Pancreas (tissue), 10 donors: ENCODE data around the gene DIAPH3. TPM values are rescaled to one million over a fixed set of nuclear protein-coding genes. Genes with fewer than 3 reads are reported as not detected.

ENCODE experiments used
- ATAC-seq, 4 donors: fragments of 200-7000 bp; cut with Tn5 transposase; one replicate each; pipeline versions ENCODE4 v1.8.0 to v1.9.1; 2020; ENCODE audit warnings: mild to moderate bottlenecking in 4 of 4, moderate library complexity in 4 of 4
- DNase-seq, 6 donors: peaks; one replicate each; pipeline ENCODE4 v3.0.0-alpha.2; 2020
- FAIRE-seq: peaks from 2 replicates; lab custom pipeline; 2012; peaks lifted over from hg19 to GRCh38; lab: Jason Lieb, UNC
- H3K27ac ChIP-seq, 4 donors: fragments of 200-600 bp; sonication (generic); 1 replicate in 3 of 4; 2 replicates in 1 of 4; pipeline versions ENCODE4 v1.5.0 to v1.8.0; 2020
- H3K27me3 ChIP-seq, 4 donors: fragments of 200-600 bp; one replicate each; pipeline ENCODE4 v1.8.0; 2021
- H3K36me3 ChIP-seq, 3 donors: fragments of 200-600 bp; sonication (generic) in 1 of 3; one replicate each; pipeline versions ENCODE4 v1.5.0 to v1.8.0; 2020 to 2021
- H3K4me1 ChIP-seq, 3 donors: fragments of 200-600 bp; one replicate each; pipeline ENCODE4 v1.8.0; 2021
- H3K4me3 ChIP-seq, 4 donors: fragments of 200-600 bp; sonication (generic) in 2 of 4; one replicate each; pipeline versions ENCODE4 v1.5.0 to v1.8.0; 2020 to 2021
- H3K9me3 ChIP-seq, 4 donors: fragments of 200-600 bp; one replicate each; pipeline ENCODE4 v1.8.0; 2021
- WGBS, 2 donors: extraction: QIAGEN DNeasy Blood & Tissue Kit; methylation state at CpG; one replicate each; pipeline ENCODE4 v1.1.7; 2013; 5-methylcytosine and 5-hydroxymethylcytosine counted together
- intact Hi-C, 3 donors: fragments of 100-400 bp; cut with DNase I; formaldehyde crosslinking; loops; one replicate each; pipeline versions ENCODE4 v1.11.1 to v1.14.2; 2022
- polyA plus RNA-seq, 2 donors: library from polyadenylated mRNA; stranded (reverse); fragments of 200-250 nt; gene quantifications; one replicate each; pipeline ENCODE4 v1.2.3, GENCODE V29; 2013
- total RNA-seq, 6 donors: library from RNA; stranded (reverse); fragmentation: NEBNext Ultra II Directional in 4 of 6; extraction: Animal tissue kit (Norgen Biotek cat#: 25700) in 4 of 6; gene quantifications; one replicate each; pipeline versions ENCODE4 v1.2.1 to v1.2.4, GENCODE V29; 2021 to 2023
- TF ChIP-seq, protein P1 (sequence below), 4 donors: fragments of 200-600 bp; sonication (generic) in 3 of 4; IDR thresholded peaks; one replicate each; pipeline versions ENCODE4 v1.5.0 to v1.8.0; 2021; ENCODE audit warnings: antibody characterized with exemption in 4 of 4
- donor health status: healthy with polysubstance abuse.
- donor health status: DM: no; HTN: no; CAD: no; lungs with moderate emphysema.
- donor health status: DM: no; HTN: no; CAD: no.
- donor health status: control.
- donor health status: control.
- donor health status: Bipolar disorder and iron deficiency.
- donor health status: DM: yes; HTN: yes; CAD: no.
- donor health status: DM: no; HTN: no; CAD: no.
- donor health status: DM: no; HTN: no; CAD: no.
- donor health status: DM: yes; HTN: yes; CAD: no.

Gene DIAPH3
- total and polyA plus RNA-seq, 8 donors = 0.12 to 1.3 (median 0.42) TPM; not detected in 1

DNA sequence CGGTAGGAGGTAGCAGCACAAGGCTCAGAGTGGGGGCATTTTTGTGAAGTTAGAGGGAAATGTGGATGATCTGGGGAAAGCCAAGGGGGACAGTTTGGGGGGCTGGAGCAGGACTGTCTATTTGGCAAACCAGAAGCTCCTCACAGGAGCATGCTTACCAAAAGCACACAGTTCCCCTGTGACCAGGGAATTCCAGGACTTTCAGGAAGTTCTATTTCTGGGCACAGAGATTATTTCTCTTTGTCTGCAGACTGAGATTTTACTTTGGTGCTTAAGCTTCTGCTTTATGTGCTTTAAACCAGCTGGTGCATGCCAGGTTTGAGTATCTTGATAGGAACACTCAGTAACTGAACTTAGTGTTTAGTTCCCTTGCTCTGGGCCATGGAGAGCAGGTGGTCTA, 525.3 kb downstream of the DIAPH3 start:
- ATAC-seq = peak in 1 of 4 donors; percentile 17
- DNase-seq = no peak
- Histone ChIP-seq H3K27me3 (no peaks in the 10 kb centered on the region), H3K4me3 (no peak overlapping the region), H3K4me1 (no peaks in the 10 kb centered on the region), H3K27ac (no peak overlapping the region), H3K36me3 (no peaks in the 10 kb centered on the region), H3K9me3 (no peaks in the 10 kb centered on the region)
- 51 to 67% methylated on average over 1 of the region's 1 CpG for WGBS, 2 donors
- TF ChIP-seq, protein P1, sequence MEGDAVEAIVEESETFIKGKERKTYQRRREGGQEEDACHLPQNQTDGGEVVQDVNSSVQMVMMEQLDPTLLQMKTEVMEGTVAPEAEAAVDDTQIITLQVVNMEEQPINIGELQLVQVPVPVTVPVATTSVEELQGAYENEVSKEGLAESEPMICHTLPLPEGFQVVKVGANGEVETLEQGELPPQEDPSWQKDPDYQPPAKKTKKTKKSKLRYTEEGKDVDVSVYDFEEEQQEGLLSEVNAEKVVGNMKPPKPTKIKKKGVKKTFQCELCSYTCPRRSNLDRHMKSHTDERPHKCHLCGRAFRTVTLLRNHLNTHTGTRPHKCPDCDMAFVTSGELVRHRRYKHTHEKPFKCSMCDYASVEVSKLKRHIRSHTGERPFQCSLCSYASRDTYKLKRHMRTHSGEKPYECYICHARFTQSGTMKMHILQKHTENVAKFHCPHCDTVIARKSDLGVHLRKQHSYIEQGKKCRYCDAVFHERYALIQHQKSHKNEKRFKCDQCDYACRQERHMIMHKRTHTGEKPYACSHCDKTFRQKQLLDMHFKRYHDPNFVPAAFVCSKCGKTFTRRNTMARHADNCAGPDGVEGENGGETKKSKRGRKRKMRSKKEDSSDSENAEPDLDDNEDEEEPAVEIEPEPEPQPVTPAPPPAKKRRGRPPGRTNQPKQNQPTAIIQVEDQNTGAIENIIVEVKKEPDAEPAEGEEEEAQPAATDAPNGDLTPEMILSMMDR (IDR thresholded peaks at IDR 0.05) = no peak
- FAIRE-seq = no peak
- intact Hi-C loops = no loop called here

DNA sequence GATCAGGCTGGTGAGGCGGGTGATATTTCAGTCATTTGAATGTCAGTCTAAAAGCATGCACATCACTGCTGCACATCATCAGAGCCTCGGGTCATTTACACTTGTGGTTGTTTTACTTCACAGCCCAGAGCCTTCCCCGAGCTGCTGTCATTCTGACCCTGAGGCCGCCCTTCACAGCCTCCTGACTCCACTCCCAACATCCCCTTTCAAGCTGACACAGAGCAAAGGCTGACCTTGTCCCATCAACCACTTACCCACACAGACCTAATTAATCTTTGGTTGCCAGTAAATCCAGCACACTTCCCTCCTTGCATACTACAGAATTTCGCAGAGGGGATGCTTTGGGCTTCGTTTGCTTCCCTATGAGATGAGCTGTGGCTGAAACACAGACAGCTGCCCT, 528.1 kb downstream of the DIAPH3 start:
- no peaks in the 10 kb centered on the region for H3K27me3 ChIP-seq
- 79 to 80% methylated on average over 6 of the region's 6 CpGs for WGBS, 2 donors
- DNase-seq = no peak
- H3K9me3 ChIP-seq = no peaks in the 10 kb centered on the region
- TF ChIP-seq, protein P1 (IDR thresholded peaks at IDR 0.05) = no peak
- no peak for FAIRE-seq
- no peak overlapping the region for H3K4me3 ChIP-seq
- intact Hi-C loops = no loop called here
- peaks cover 0 to 9% (median 0%) of the 10 kb centered on the region in 3 donors for H3K4me1 ChIP-seq
- ATAC-seq = no peak
- H3K36me3 ChIP-seq = no peaks in the 10 kb centered on the region
- no peak overlapping the region for H3K27ac ChIP-seq

DNA sequence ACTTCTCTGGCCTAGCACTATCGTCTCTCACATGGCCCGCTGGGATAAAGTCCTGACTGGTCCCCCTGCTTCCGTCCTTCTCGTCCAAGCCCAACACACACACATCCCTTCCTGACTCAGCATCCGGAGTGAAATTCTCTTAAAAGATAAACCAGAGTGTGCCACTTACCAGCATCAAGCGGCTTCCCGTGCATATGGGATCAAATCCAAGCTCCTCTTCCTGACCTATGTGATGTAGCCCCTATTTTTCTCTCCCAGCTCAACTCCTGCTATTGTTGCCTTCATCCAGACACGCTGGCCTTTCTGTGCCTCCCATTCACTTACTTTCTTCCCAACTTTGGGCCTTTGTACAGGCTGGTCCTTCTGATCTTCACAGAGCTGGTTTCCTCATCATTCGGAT, 530.4 kb downstream of the DIAPH3 start:
- intact Hi-C loops = no loop called here
- 89 to 90% methylated on average over 9 of the region's 9 CpGs for WGBS, 2 donors
- H3K27ac ChIP-seq = no peak overlapping the region
- no peaks in the 10 kb centered on the region for H3K36me3 ChIP-seq
- ATAC-seq (no peak), FAIRE-seq (no peak), DNase-seq (no peak)
- no peaks in the 10 kb centered on the region for H3K27me3 ChIP-seq
- no peaks in the 10 kb centered on the region for H3K9me3 ChIP-seq
- H3K4me3 ChIP-seq = no peak overlapping the region
- H3K4me1 ChIP-seq = peaks cover 0 to 9% (median 0%) of the 10 kb centered on the region in 3 donors
- TF ChIP-seq, protein P1 (IDR thresholded peaks at IDR 0.05) = no peak

DNA sequence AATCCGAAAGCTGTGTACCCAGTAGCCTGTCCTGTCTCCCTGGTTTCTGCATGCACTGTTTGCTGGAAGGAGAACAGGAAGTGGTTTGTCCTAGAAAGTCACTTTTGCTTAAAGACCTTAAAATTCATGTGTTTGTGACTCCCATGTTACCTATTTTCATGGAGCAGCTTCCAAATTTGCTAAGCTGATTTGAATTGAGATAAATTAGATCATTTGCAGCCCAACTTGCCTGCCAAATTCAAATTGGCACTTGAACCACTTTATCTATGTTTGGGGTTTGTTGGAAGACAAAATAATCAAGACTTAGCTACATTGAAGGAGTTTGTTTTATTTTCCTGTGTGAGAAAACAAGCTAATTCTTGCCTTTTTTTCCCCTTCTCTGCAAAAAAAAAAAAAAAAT, 532.5 kb downstream of the DIAPH3 start:
- WGBS, 2 donors = 34 to 41% methylated on average over 1 of the region's 1 CpG
- intact Hi-C loops = no loop called here
- Histone ChIP-seq H3K4me3 (no peak overlapping the region), H3K36me3 (no peaks in the 10 kb centered on the region), H3K27me3 (no peaks in the 10 kb centered on the region), H3K9me3 (no peaks in the 10 kb centered on the region), H3K4me1 (peaks cover 0 to 9% (median 0%) of the 10 kb centered on the region in 3 donors), H3K27ac (no peak overlapping the region)
- TF ChIP-seq, protein P1 (IDR thresholded peaks at IDR 0.05) = no peak
- ATAC-seq = no peak
- FAIRE-seq = no peak
- DNase-seq = no peak

DNA sequence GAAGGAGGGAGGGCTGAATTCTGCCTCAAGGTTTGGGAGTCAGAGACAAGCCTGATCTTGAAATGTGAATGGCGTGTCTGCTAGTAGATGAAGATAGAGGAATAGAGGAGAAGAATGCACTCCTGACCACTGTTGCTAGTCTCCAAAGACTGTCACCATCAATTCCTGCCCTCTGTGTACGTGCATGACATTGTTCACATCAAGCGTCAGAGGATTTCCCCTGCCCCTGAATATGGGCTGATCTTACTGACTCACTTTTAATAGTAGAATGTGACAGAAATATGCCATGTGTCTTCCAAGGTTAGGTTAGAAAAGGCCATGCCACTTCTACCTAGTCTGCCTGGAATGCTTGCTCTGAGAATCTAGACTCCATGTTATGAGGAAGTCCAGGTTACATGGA, 538.6 kb downstream of the DIAPH3 start:
- WGBS, 2 donors = 93 to 94% methylated on average over 3 of the region's 3 CpGs
- H3K9me3 ChIP-seq = no peaks in the 10 kb centered on the region
- no peak for FAIRE-seq

More for the DNA sequence above, 538.6 kb downstream of the DIAPH3 start:
- Histone ChIP-seq H3K4me1 (no peaks in the 10 kb centered on the region), H3K4me3 (no peak overlapping the region), H3K27me3 (no peaks in the 10 kb centered on the region), H3K36me3 (no peaks in the 10 kb centered on the region), H3K27ac (no peak overlapping the region)
- ATAC-seq = no peak
- TF ChIP-seq, protein P1 (IDR thresholded peaks at IDR 0.05) = no peak
- DNase-seq = no peak
- intact Hi-C loops = no loop called here
